HEK293 (cell line): ENCODE data around the gene HEBP1.

ENCODE experiments used
- PRDM10 ChIP-seq: fragments of 450-650 bp; formaldehyde crosslinking; IDR thresholded peaks from 2 replicates; pipeline ENCODE4 v1.5.1; 2016; ENCODE audit warnings: missing biosample characterization, missing genetic modification characterization
- YY1 ChIP-seq: fragments of 450-650 bp; formaldehyde crosslinking; IDR thresholded peaks from 2 replicates; pipeline ENCODE4 v1.5.1; 2018; ENCODE audit warnings: missing biosample characterization, missing genetic modification characterization

DNA sequence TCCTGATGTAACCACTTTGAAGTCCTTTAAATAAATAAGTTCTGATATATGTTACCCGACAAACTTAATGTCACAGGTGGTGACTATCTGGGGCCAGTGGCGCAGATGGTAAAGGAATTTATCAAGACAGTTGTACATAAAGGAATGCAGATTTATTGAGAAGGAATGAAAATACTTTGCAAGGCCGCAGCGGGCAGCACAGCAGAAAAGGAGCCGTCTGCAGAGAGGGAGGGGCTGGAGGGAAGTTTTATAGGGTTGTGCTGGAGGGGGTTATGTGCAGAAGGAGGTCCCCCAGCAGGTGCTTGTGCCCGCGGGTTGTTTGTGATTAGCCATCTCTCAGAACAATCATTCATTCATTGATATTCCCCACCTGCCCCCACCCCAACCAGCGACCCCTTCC, 65.5 kb downstream of the HEBP1 start:
- TF ChIP-seq PRDM10 (tag by site-specific recombination), result no peak
- no peak for TF ChIP-seq YY1 (tag by site-specific recombination)
